GM23338 (cell line): ENCODE measurements around the gene ZSCAN31.

Experiments used
- CTCF ChIP-seq, 2 experiments: fragments of 200-600 bp in 1 of 2; sonication (generic) in 1 of 2; conservative IDR thresholded peaks; 2 replicates each; pipeline versions ENCODE4 v1.5.1 to v1.6.1; 2016 to 2017; ENCODE audit warnings: antibody characterized with exemption in 2 of 2, low read depth in 2 of 2, mild to moderate bottlenecking in 2 of 2, moderate library complexity in 1 of 2
- EZH2 ChIP-seq: fragments of 200-600 bp; sonication (generic); IDR thresholded peaks from one replicate; pipeline ENCODE4 v1.8.0; 2017; ENCODE audit warnings: antibody characterized with exemption, mild to moderate bottlenecking, low read depth; ENCODE audit not compliant: unreplicated experiment
- EZH2phosphoT487 ChIP-seq: fragments of 200-600 bp; sonication (generic); IDR thresholded peaks from one replicate; pipeline ENCODE4 v1.8.1; 2018; ENCODE audit warnings: antibody characterized with exemption; ENCODE audit not compliant: unreplicated experiment

GRCh38 chr6:28336284-28337120, 554 bp upstream of the ZSCAN31 start:
- TF ChIP-seq EZH2 (no peak), CTCF (conservative IDR thresholded peaks at IDR 0.05; ENCODE audit: low read depth in 2 of 2) (no peak), EZH2phosphoT487 (no peak)
